Measurements from ENCODE around the gene SKA2. TPM values are rescaled to one million over a fixed set of nuclear protein-coding genes. Genes with fewer than 3 reads are reported as not detected.

The SKA2 gene
- total and polyA plus RNA-seq, 2 donors (not counting 1 experiment from before 2014, with no cell fraction given), result 2.9 to 10.3 TPM

- DNase-seq, result no peak
- POLR2A ChIA-PET, result interaction anchor here (0.5 to 0.7 kb wide), 2 partner anchors 69 to 475 kb away, joined by 3 to 4 read pairs; no protein-coding TSS in a partner anchor
- TF ChIP-seq CTCF (IDR thresholded peaks at IDR 0.05), result no peak
- no peak for TF ChIP-seq EZH2 (IDR thresholded peaks at IDR 0.05; ENCODE audit: borderline replicate concordance, insufficient read depth, low read depth, low read length, poor library complexity, severe bottlenecking)
- Mint-ChIP-seq H3K27ac (no peak overlapping the region), H3K4me1 (peaks cover 27% of the 10 kb centered on the region), H3K4me3 (no peak overlapping the region), H3K27me3 (no peaks in the 10 kb centered on the region), H3K9me3 (ENCODE audit: insufficient read depth) (no peaks in the 10 kb centered on the region)
- Histone ChIP-seq H3K36me3 (replicated peaks in 1 of 2; ENCODE audit: control extremely low read depth in 1 of 2, control insufficient read depth in 1 of 2, extremely low read depth in 1 of 2, insufficient read depth in 2 of 2, low read length in 1 of 2) (peaks cover 0 to 4% of the 10 kb centered on the region in 2 experiments), H3K79me2 (ENCODE audit: control insufficient read depth, insufficient read depth, low read length) (peaks cover 22% of the 10 kb centered on the region), H3K4me2 (replicated peaks; ENCODE audit: low read depth, low read length, poor library complexity, severe bottlenecking) (no peak overlapping the region), H3K4me3 (ENCODE audit: control extremely low read depth in 1 of 5, extremely low read depth in 1 of 5, insufficient read depth in 1 of 5, low read depth in 2 of 5, low read length in 4 of 5) (no peak overlapping the region), H2AFZ (ENCODE audit: insufficient read depth, low read depth, low read length, poor library complexity, severe bottlenecking) (no peak overlapping the region), H3K27ac (ENCODE audit: low read length in 2 of 2) (no peak overlapping the region), H3K4me1 (ENCODE audit: control insufficient read depth in 2 of 2, insufficient read depth in 2 of 2, low read length in 2 of 2) (peaks cover 11 to 12% of the 10 kb centered on the region in 2 donors), H3K9ac (ENCODE audit: low read length) (no peak overlapping the region), H3K9me3 (ENCODE audit: control extremely low read depth in 1 of 3, control insufficient read depth in 2 of 3, insufficient read depth in 1 of 3, low read length in 2 of 3) (no peaks in the 10 kb centered on the region), H4K20me1 (ENCODE audit: control insufficient read depth, insufficient read depth, low read length, poor library complexity, severe bottlenecking) (no peaks in the 10 kb centered on the region), H3K27me3 (replicated peaks in 1 of 4; ENCODE audit: control extremely low read depth in 1 of 4, control insufficient read depth in 3 of 4, insufficient read depth in 4 of 4, low read length in 3 of 4) (no peaks in the 10 kb centered on the region)
- CTCF ChIA-PET, result no interaction called here
- ATAC-seq (ENCODE audit: low read depth), result no peak
- intact Hi-C loops (cut with micrococcal nuclease), result loop anchor here (5.0 to 10.0 kb wide), 3 partner anchors 104 to 1854 kb away; partner anchors contain the start of genes MSI2, SMG8 and SRSF1
- no CpG with 5 or more reads among the region's 7 CpGs for WGBS (ENCODE audit: insufficient coverage)
These were observed 46.4 kb downstream of the SKA2 start for GRCh38 chr17:59108400-59109102.

- ATAC-seq (ENCODE audit: low read depth) (no peak), DNase-seq (no peak)
- H3K27me3 ChIP-seq (replicated peaks in 1 of 4; ENCODE audit: control extremely low read depth in 1 of 4, control insufficient read depth in 3 of 4, insufficient read depth in 4 of 4, low read length in 3 of 4), result no peaks in the 10 kb centered on the region
- H3K9ac ChIP-seq (ENCODE audit: low read length), result peak overlapping the region; percentile 93
- H3K4me2 ChIP-seq (replicated peaks; ENCODE audit: low read depth, low read length, poor library complexity, severe bottlenecking), result peak overlapping the region; percentile 82
- TF ChIP-seq EZH2 (IDR thresholded peaks at IDR 0.05; ENCODE audit: borderline replicate concordance, insufficient read depth, low read depth, low read length, poor library complexity, severe bottlenecking), result no peak
- TF ChIP-seq CTCF (IDR thresholded peaks at IDR 0.05), result no peak
- Mint-ChIP-seq H3K27ac (peak overlapping the region; percentile 93), H3K4me1 (peaks cover 27% of the 10 kb centered on the region), H3K27me3 (no peaks in the 10 kb centered on the region), H3K4me3 (peak overlapping the region; percentile 94), H3K9me3 (ENCODE audit: insufficient read depth) (no peaks in the 10 kb centered on the region)
- no CpG with 5 or more reads among the region's 10 CpGs for WGBS (ENCODE audit: insufficient coverage)
- peak overlapping the region; percentile 30 to 86 for H3K27ac ChIP-seq (ENCODE audit: low read length in 2 of 2)
- peak overlapping the region; percentile 96 for H2AFZ ChIP-seq (ENCODE audit: insufficient read depth, low read depth, low read length, poor library complexity, severe bottlenecking)
- H3K36me3 ChIP-seq (replicated peaks in 1 of 2; ENCODE audit: control extremely low read depth in 1 of 2, control insufficient read depth in 1 of 2, extremely low read depth in 1 of 2, insufficient read depth in 2 of 2, low read length in 1 of 2), result peaks cover 0 to 4% of the 10 kb centered on the region in 2 experiments
- CTCF ChIA-PET, result interaction anchor here (0.9 to 1.1 kb wide), 2 partner anchors 48 to 790 kb away, joined by 3 to 10 read pairs; partner anchors contain the start of genes PRR11 and SKA2
- no peaks in the 10 kb centered on the region for H4K20me1 ChIP-seq (ENCODE audit: control insufficient read depth, insufficient read depth, low read length, poor library complexity, severe bottlenecking)
- POLR2A ChIA-PET, result interaction anchor here (0.6 to 1.7 kb wide), 3 partner anchors 13 to 102 kb away, joined by 3 to 10 read pairs (median 6); partner anchors contain the start of genes SKA2 and SMG8
- H3K4me1 ChIP-seq (ENCODE audit: control insufficient read depth in 2 of 2, insufficient read depth in 2 of 2, low read length in 2 of 2), result peaks cover 11 to 12% of the 10 kb centered on the region in 2 donors
- H3K79me2 ChIP-seq (ENCODE audit: control insufficient read depth, insufficient read depth, low read length), result peaks cover 22% of the 10 kb centered on the region
- H3K9me3 ChIP-seq (ENCODE audit: control extremely low read depth in 1 of 3, control insufficient read depth in 2 of 3, insufficient read depth in 1 of 3, low read length in 2 of 3), result no peaks in the 10 kb centered on the region
- H3K4me3 ChIP-seq (ENCODE audit: control extremely low read depth in 1 of 5, extremely low read depth in 1 of 5, insufficient read depth in 1 of 5, low read depth in 2 of 5, low read length in 4 of 5), result peak overlapping the region; percentile 39 to 92 (median 83)
- intact Hi-C loops (cut with micrococcal nuclease), result loop anchor here (5.0 to 10.0 kb wide), 3 partner anchors 105 to 1852 kb away; partner anchors contain the start of genes MSI2, SMG8 and SRSF1
These were observed 47.7 kb downstream of the SKA2 start for GRCh38 chr17:59107306-59107670.
